PC-9 (cell line): ENCODE results near the gene GAB4.
"Not testable (repeated sequence)": the region's sequence is repeated elsewhere in the genome, so short reads cannot be mapped to it uniquely, and the experiment has no call there.

Experiments
- CTCF ChIP-seq: fragments of 200-600 bp; sonication (generic); conservative IDR thresholded peaks from 2 replicates; pipeline ENCODE4 v1.6.1; 2017; ENCODE audit warnings: mixed run types, antibody characterized with exemption, mild to moderate bottlenecking, moderate library complexity
- EZH2 ChIP-seq: fragments of 200-600 bp; sonication (generic); IDR thresholded peaks from 2 replicates; pipeline ENCODE4 v1.8.0; 2017; ENCODE audit warnings: antibody characterized with exemption, low read depth

- not testable (repeated sequence) for TF ChIP-seq CTCF, EZH2
These were observed 28.2 kb upstream of the GAB4 start for GRCh38 chr22:17035976-17036841.
